Breast epithelium (tissue), 4 donors: Measurements from ENCODE around the gene G3BP1. TPM values are rescaled to one million over a fixed set of nuclear protein-coding genes. Genes with fewer than 3 reads are reported as not detected.
"Not testable (repeated sequence)": the region's sequence is repeated elsewhere in the genome, so short reads cannot be mapped to it uniquely, and the experiment has no call there.

Experiments used
- DNase-seq, 2 donors: peaks; one replicate each; pipeline ENCODE4 v3.0.0-alpha.2; 2019; ENCODE audit warnings: low spot score in 2 of 2
- H3K27ac ChIP-seq, 2 donors: fragments of 200-600 bp; sonication (generic) in 1 of 2; one replicate each; pipeline ENCODE4 v1.5.1; 2016 to 2019; ENCODE audit warnings: mild to moderate bottlenecking in 1 of 2
- H3K27me3 ChIP-seq, 2 donors: fragments of 200-600 bp; sonication (generic) in 1 of 2; one replicate each; pipeline versions ENCODE4 v1.5.1 to v1.6.0; 2017 to 2019; ENCODE audit warnings: control low read depth in 1 of 2, mild to moderate bottlenecking in 1 of 2
- H3K36me3 ChIP-seq: fragments of 200-600 bp; one replicate; pipeline ENCODE4 v1.5.1; 2019
- H3K4me1 ChIP-seq, 2 donors: fragments of 200-600 bp; sonication (generic); one replicate each; pipeline ENCODE4 v1.5.1; 2016 to 2019; ENCODE audit warnings: control low read depth in 1 of 2
- H3K4me3 ChIP-seq, 3 donors: fragments of 200-600 bp; sonication (generic); 1 replicate in 2 of 3; 2 replicates in 1 of 3; pipeline ENCODE4 v1.5.1; 2016 to 2019; ENCODE audit warnings: mild to moderate bottlenecking in 3 of 3, moderate library complexity in 2 of 3
- H3K9me3 ChIP-seq, 2 donors: fragments of 200-600 bp; sonication (generic) in 1 of 2; one replicate each; pipeline ENCODE4 v1.5.1; 2016 to 2019; ENCODE audit warnings: control low read depth in 1 of 2
- POLR2A ChIP-seq: fragments of 450-650 bp; IDR thresholded peaks from one replicate; pipeline ENCODE4 v1.6.1; 2016; ENCODE audit warnings: antibody characterized with exemption, mild to moderate bottlenecking, moderate library complexity
- POLR2AphosphoS5 ChIP-seq, 3 donors: sonication (generic); formaldehyde crosslinking; IDR thresholded peaks; one replicate each; pipeline ENCODE4 v1.6.1; 2017; ENCODE audit warnings: antibody characterized with exemption in 3 of 3
- intact Hi-C: fragments of 100-400 bp; cut with DNase I; formaldehyde crosslinking; loops from one replicate; pipeline ENCODE4 v1.15.1; 2023; ENCODE audit warnings: low total_unique reads
- total RNA-seq, 3 donors: library from RNA; depleted of rRNA; stranded (reverse); fragments of >200 nt; gene quantifications; one replicate each; pipeline ENCODE4 v1.1.0, GENCODE V29; 2016
- TF ChIP-seq, protein P1 (sequence below), 3 donors: fragments of 450-650 bp; IDR thresholded peaks; one replicate each; pipeline ENCODE4 v1.5.1; 2016 to 2017; ENCODE audit warnings: antibody characterized with exemption in 3 of 3, mild to moderate bottlenecking in 3 of 3, moderate library complexity in 3 of 3

Gene G3BP1
- total RNA-seq, 3 donors from 2014 or later = 98.6 to 128 (median 107) TPM

DNA sequence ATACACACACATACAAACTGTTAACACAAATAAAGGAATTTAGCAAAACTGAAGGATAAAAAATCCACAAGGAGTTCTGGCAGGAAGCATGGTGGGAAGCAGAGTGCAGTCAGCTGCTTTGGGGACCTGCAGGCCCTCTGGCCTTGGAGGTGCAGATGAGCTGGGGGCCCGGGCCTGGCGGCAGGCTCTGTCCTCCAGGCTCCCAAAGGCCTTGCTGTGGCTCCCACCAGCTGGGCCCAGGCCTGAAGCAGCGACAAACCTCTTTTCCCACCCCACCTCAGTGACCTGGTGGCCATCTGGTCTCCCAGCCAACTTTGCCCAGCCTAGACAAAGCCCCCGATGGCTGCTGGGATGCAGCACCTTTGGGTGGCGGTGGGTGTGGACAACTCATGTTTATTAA is 85.1 kb downstream of the G3BP1 start:
- intact Hi-C loops = no loop called here
- H3K4me3 ChIP-seq = no peak overlapping the region
- H3K4me1 ChIP-seq = no peaks in the 10 kb centered on the region
- H3K36me3 ChIP-seq = no peaks in the 10 kb centered on the region
- DNase-seq = no peak
- TF ChIP-seq POLR2AphosphoS5 (IDR thresholded peaks at IDR 0.05) (no peak), POLR2A (no peak)
- TF ChIP-seq, protein P1, sequence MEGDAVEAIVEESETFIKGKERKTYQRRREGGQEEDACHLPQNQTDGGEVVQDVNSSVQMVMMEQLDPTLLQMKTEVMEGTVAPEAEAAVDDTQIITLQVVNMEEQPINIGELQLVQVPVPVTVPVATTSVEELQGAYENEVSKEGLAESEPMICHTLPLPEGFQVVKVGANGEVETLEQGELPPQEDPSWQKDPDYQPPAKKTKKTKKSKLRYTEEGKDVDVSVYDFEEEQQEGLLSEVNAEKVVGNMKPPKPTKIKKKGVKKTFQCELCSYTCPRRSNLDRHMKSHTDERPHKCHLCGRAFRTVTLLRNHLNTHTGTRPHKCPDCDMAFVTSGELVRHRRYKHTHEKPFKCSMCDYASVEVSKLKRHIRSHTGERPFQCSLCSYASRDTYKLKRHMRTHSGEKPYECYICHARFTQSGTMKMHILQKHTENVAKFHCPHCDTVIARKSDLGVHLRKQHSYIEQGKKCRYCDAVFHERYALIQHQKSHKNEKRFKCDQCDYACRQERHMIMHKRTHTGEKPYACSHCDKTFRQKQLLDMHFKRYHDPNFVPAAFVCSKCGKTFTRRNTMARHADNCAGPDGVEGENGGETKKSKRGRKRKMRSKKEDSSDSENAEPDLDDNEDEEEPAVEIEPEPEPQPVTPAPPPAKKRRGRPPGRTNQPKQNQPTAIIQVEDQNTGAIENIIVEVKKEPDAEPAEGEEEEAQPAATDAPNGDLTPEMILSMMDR (IDR thresholded peaks at IDR 0.05) = no peak
- no peaks in the 10 kb centered on the region for H3K9me3 ChIP-seq
- H3K27ac ChIP-seq = no peak overlapping the region
- no peaks in the 10 kb centered on the region for H3K27me3 ChIP-seq

DNA sequence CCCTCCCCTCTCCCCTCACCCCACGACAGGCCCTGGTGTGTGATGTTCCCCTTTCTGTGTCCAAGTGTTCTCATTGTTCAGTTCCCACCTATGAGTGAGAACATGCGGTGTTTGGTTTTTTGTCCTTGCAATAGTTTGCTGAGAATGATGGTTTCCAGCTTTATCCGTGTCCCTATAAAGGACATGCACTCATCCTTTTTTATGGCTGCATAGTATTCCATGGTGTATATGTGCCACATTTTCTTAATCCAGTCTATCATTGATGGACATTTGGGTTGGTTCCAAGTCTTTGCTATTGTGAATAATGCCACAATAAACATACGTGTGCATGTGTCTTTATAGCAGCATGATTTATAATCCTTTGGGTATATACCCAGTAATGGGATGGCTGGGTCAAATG is 89.1 kb downstream of the G3BP1 start:
- H3K27ac ChIP-seq, H3K9me3 ChIP-seq, H3K4me1 ChIP-seq, DNase-seq, H3K27me3 ChIP-seq, H3K4me3 ChIP-seq, intact Hi-C loops, H3K36me3 ChIP-seq: not testable (repeated sequence)

Other genes starting within 250 kb of the G3BP1 start
- 1 to 10 TPM in 2 of 3 donors, under 1 TPM in 1; 0.16 to 5.4 (median 3.6) TPM for gene FAT2, start 180.6 kb upstream of the G3BP1 start, total RNA-seq
- 1,000 to 10,000 TPM in 1 of 3 donors, 100 to 1,000 TPM in 2; 220 to 2,507 (median 295) TPM for gene SPARC, start 85.0 kb upstream of the G3BP1 start, total RNA-seq
- gene ATOX1, start 13.3 kb upstream of the G3BP1 start, total RNA-seq = 100 to 1,000 TPM; 119 to 138 (median 120) TPM
- gene GLRA1, start 152.9 kb downstream of the G3BP1 start, total RNA-seq = not detected